IPS-20b (cell line): ENCODE results near the gene GPC5.

Source experiments
- H3K27ac ChIP-seq: one replicate; pipeline ENCODE4 v1.5.1; 2013; ENCODE audit warnings: low read length
- H3K27me3 ChIP-seq: 2 replicates; pipeline ENCODE4 v1.6.1; 2013; ENCODE audit warnings: mild to moderate bottlenecking, low read length, inconsistent platforms; ENCODE audit not compliant: insufficient read depth
- H3K36me3 ChIP-seq: 2 replicates; pipeline ENCODE4 v1.6.1; 2013; ENCODE audit warnings: low read depth, mild to moderate bottlenecking, inconsistent platforms, low read length, moderate library complexity; ENCODE audit not compliant: insufficient read depth
- H3K4me1 ChIP-seq: 2 replicates; pipeline ENCODE4 v1.6.1; 2013; ENCODE audit warnings: mild to moderate bottlenecking, control low read depth, inconsistent platforms, low read length, moderate library complexity; ENCODE audit not compliant: insufficient read depth
- H3K4me3 ChIP-seq: 2 replicates; pipeline ENCODE4 v1.5.1; 2013; ENCODE audit warnings: mild to moderate bottlenecking, low read length, inconsistent platforms
- H3K9ac ChIP-seq: 2 replicates; pipeline ENCODE4 v1.6.1; 2013; ENCODE audit warnings: low read depth, mild to moderate bottlenecking, inconsistent platforms, low read length, moderate library complexity
- H3K9me3 ChIP-seq: 2 replicates; pipeline ENCODE4 v1.6.1; 2013; ENCODE audit warnings: mild to moderate bottlenecking, low read depth, low read length, inconsistent platforms; ENCODE audit not compliant: insufficient read depth

The GPC5 gene

DNA sequence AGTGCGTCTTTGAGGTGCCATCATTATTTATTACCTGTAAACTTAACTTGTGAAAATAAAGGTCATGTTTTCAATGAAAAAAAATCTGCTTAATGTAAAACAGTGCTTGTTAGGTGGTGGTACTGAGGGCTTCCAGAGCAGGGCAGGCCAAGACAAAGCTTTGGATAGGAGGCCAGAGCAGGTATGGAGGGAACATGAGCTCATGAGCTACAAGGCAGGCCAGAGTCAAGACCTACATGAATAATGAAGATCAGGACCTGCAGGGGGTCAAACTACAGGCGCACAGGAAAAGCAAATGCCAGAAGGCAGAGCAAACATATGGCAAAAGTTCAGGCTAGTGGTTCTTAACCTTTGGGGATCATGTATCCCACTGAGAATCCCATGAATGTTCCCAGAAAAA, 343.5 kb downstream of the GPC5 start:
- Histone ChIP-seq H3K36me3 (no peaks in the 10 kb centered on the region), H3K9me3 (no peaks in the 10 kb centered on the region), H3K9ac (no peak overlapping the region), H3K4me1 (no peaks in the 10 kb centered on the region), H3K27me3 (no peaks in the 10 kb centered on the region), H3K27ac (no peak overlapping the region), H3K4me3 (no peak overlapping the region)

DNA sequence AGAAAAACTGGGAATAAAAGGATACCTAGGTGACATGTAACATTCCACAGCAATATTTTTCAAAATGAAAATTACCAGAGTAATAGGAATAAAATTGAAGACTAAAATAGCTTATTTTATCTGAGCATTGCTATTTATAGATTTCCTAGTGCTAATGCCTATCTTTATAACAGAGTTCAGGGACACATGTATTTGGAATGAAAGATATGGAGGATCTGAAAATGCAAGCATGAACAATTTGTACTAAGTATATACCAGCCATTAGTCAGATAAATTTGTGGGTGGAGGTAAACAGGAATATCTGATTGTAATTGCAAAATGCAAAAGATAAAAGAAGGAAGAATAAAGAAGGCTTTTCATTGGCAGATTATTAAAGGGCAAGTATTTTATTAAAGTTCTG, 345.9 kb downstream of the GPC5 start:
- no peaks in the 10 kb centered on the region for H3K27me3 ChIP-seq
- H3K4me3 ChIP-seq, result no peak overlapping the region
- H3K27ac ChIP-seq, result no peak overlapping the region
- H3K4me1 ChIP-seq, result no peaks in the 10 kb centered on the region
- H3K9me3 ChIP-seq, result no peaks in the 10 kb centered on the region
- no peaks in the 10 kb centered on the region for H3K36me3 ChIP-seq
- no peak overlapping the region for H3K9ac ChIP-seq

DNA sequence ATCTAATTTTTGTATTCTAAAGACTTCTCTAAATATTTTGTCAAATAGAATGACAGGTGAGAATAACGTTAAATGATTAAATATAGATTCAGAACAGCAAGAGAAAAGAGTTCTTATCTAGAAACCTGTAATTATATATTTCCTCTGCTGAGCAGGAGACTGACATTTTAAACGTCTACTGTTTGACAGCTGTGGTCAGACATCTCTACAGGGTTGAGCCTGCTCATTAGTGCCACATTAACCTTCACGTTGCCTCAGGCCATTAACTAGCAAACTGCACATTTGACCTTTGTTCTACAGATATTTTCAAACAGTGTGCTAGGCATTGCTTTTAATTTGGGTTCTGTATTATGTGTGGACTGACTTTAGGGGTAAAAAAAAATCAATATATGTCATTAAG, 347.5 kb downstream of the GPC5 start:
- Histone ChIP-seq H3K27me3 (no peaks in the 10 kb centered on the region), H3K36me3 (no peaks in the 10 kb centered on the region), H3K9ac (no peak overlapping the region), H3K4me1 (no peaks in the 10 kb centered on the region), H3K9me3 (no peaks in the 10 kb centered on the region), H3K27ac (no peak overlapping the region), H3K4me3 (no peak overlapping the region)

DNA sequence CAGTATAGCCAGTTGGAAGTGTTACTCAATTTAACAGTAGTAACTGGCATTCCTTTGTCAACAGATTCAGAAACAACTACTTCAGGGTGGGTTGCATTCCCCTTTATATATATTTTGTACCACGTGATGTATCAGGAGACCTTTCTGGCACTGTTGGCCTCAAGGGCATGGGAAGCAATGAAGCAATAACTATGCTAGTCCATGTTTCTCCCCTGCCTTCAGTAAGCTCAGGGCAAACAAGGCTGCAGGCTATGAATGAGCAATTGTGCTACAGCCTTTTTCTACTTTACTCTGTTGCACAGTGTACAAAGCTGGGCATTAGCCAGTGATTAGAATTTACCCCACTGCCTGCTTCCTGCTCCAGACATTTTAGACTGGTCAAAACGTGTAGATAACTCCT, 348.8 kb downstream of the GPC5 start:
- no peak overlapping the region for H3K9ac ChIP-seq
- H3K27ac ChIP-seq, result no peak overlapping the region
- H3K4me3 ChIP-seq, result no peak overlapping the region
- no peaks in the 10 kb centered on the region for H3K9me3 ChIP-seq
- no peaks in the 10 kb centered on the region for H3K27me3 ChIP-seq
- H3K4me1 ChIP-seq, result no peaks in the 10 kb centered on the region
- no peaks in the 10 kb centered on the region for H3K36me3 ChIP-seq

DNA sequence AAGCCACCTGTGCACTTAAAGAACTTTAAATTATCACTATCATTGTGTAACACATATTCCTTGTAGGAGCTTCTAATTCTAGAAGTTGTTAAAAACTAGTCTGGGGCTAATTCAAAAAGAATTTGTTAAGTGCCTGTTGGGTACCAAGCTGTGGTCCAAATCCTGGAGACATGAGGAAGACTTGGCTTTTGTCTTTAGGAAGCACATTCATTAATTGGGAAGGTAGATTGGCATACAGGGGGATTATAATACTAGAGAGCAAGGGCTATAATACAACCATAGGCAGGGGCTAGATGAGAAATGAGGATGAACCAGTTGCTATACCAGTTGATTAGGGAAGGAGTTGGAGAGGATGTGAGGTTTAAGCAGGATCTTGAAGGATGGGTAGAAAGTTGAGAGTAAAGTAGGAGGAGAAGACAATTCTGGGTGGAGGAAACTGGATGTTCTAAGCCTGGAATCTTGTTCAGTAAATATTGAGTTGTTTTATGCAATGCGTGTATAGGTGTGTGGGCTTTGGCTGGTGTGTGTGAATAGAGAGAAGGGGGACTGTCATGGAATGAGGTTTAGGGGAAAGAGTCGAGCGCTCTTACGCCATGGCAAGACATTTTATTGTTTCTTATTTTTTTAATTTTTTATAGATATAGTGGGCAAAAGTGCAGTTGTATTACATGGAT, 350.1 kb downstream of the GPC5 start:
- Histone ChIP-seq H3K4me1 (no peaks in the 10 kb centered on the region), H3K9ac (no peak overlapping the region), H3K4me3 (no peak overlapping the region), H3K36me3 (no peaks in the 10 kb centered on the region), H3K27me3 (no peaks in the 10 kb centered on the region), H3K9me3 (no peaks in the 10 kb centered on the region), H3K27ac (no peak overlapping the region)

DNA sequence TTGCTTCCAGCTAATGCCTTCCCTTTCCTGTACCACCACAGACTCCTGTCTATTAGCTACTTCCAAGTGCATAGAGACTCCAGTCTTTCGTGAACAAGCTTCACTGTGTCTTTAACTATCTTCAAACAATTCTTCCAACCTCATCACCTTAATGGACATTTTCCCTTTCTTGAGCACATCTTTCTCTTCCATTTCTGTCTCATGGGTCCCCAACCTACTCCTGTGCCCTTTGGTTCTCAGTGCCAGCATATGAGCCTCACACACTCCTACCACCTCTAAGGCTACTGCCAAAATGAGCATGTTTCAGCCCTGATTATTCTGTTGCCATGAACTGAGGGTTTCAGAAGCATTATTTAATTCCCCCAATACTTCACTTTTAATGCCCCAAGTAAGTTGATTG, 360.3 kb downstream of the GPC5 start:
- Histone ChIP-seq H3K4me3 (no peak overlapping the region), H3K27ac (no peak overlapping the region), H3K27me3 (no peaks in the 10 kb centered on the region), H3K9ac (no peak overlapping the region), H3K9me3 (no peaks in the 10 kb centered on the region), H3K4me1 (0 out of 2 replicates have a peak, but pooled peaks cover 4% of the 10 kb centered on the region), H3K36me3 (no peaks in the 10 kb centered on the region)

DNA sequence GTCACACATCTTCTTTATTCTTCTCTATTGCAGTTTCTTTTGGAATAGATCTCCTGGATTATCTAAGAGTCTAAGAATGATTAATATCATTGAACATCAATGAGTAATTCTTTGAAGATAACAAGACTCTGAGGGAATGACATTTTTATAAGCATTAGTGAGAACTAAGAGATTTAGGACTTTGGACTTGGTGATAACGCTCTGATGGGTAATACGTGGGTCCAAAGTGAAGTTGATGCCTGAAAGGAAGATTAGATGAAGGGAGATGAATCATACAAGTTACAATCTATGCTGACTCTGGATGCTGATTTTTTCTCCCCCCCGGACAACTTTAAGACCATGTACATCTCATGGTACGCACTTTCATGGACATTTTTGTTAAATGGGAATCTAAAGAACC, 364.5 kb downstream of the GPC5 start:
- Histone ChIP-seq H3K27ac (no peak overlapping the region), H3K4me1 (peaks cover 6% of the 10 kb centered on the region; the same call in 1 of the 2 replicates), H3K27me3 (no peaks in the 10 kb centered on the region), H3K9me3 (no peaks in the 10 kb centered on the region), H3K4me3 (no peak overlapping the region), H3K9ac (no peak overlapping the region), H3K36me3 (no peaks in the 10 kb centered on the region)

DNA sequence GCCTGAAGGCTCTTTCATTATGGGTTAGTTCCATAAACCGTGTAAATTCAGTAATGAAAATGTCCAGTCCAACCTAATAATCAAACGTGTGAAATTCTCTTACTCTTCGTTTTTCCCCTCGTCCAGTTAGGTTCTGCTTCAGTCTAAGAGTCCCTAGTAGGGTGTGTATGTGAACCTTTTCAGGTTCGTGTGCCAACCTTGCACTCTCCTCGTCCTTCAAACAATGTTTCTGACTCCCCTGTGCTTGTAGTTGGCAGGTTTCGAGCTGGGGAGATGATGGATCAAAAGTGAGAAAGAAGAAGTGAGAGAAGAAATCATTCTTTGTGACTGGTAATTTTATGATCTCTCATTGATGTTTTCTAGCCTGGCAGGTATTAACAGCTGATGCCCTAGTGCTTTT, 366.1 kb downstream of the GPC5 start:
- Histone ChIP-seq H3K4me1 (peaks cover 6% of the 10 kb centered on the region; the same call in 1 of the 2 replicates), H3K27me3 (no peaks in the 10 kb centered on the region), H3K27ac (no peak overlapping the region), H3K4me3 (no peak overlapping the region), H3K36me3 (no peaks in the 10 kb centered on the region), H3K9ac (no peak overlapping the region), H3K9me3 (no peaks in the 10 kb centered on the region)

DNA sequence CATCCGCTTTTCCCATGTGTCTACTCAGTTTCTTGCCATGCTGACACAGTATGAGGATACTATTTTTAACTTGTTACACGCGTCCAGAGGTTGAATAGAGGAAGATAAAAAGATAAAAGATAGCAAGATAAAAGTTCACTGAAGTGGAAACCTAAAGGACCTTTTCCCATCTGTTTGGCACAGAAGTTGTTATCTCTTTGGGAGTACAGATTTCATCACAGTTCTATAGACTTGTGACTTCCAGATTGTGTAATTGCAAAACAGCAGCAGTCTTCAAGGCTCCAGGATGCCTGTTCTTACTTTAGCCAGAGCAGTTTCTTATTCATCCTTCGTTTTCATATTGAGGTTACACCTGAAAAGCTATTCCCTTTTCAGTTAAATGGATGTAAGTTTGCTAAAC, 369.2 kb downstream of the GPC5 start:
- H3K36me3 ChIP-seq, result no peaks in the 10 kb centered on the region
- no peak overlapping the region for H3K27ac ChIP-seq
- no peak overlapping the region for H3K4me3 ChIP-seq
- no peaks in the 10 kb centered on the region for H3K27me3 ChIP-seq
- peaks cover 3% of the 10 kb centered on the region; the same call in 1 of the 2 replicates for H3K4me1 ChIP-seq
- H3K9me3 ChIP-seq, result no peaks in the 10 kb centered on the region
- no peak overlapping the region for H3K9ac ChIP-seq

DNA sequence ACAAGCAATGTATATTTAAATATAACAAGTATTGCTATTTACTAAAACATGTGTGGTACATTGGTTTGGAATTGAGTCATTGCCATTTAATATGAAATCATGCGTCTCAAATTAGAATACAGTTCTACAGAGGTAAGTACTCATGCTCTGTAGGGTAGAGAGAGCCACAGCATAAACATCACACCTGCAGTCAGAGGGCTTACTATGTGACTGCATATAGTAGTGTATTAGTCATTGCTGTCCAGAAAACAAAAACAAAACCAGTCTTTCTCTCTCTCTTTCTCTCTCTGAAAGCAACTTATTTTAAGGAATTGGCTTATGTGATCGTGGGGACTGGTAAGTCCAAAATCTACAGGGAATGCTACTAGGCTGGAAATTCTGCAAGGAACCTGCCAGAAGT, 370.3 kb downstream of the GPC5 start:
- H3K36me3 ChIP-seq, result no peaks in the 10 kb centered on the region
- H3K27me3 ChIP-seq, result no peaks in the 10 kb centered on the region
- H3K27ac ChIP-seq, result no peak overlapping the region
- no peak overlapping the region for H3K9ac ChIP-seq
- no peaks in the 10 kb centered on the region for H3K9me3 ChIP-seq
- no peak overlapping the region for H3K4me3 ChIP-seq
- peaks cover 6% of the 10 kb centered on the region; the same call in 1 of the 2 replicates for H3K4me1 ChIP-seq

DNA sequence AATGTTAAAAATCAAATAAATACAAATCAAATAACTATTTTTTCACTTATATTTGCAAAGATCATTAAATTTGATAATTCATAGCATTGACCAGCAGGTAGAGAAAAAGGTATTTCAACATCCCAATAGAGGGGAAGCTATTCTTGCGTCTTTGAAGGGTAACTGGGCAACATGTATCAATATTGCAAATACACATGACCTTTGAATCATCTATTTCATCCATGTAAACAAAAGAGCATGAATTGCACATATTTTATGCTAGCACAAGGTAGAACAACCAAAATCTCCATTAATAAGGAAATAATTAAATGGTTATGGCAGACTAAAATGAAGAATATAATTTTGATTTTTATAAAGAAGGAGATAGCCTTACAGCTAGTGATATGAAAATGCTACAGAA, 372.8 kb downstream of the GPC5 start:
- peaks cover 6% of the 10 kb centered on the region; the same call in 1 of the 2 replicates for H3K4me1 ChIP-seq
- H3K27ac ChIP-seq, result no peak overlapping the region
- H3K4me3 ChIP-seq, result no peak overlapping the region
- H3K36me3 ChIP-seq, result no peaks in the 10 kb centered on the region
- H3K9ac ChIP-seq, result no peak overlapping the region
- H3K9me3 ChIP-seq, result no peaks in the 10 kb centered on the region
- no peaks in the 10 kb centered on the region for H3K27me3 ChIP-seq

DNA sequence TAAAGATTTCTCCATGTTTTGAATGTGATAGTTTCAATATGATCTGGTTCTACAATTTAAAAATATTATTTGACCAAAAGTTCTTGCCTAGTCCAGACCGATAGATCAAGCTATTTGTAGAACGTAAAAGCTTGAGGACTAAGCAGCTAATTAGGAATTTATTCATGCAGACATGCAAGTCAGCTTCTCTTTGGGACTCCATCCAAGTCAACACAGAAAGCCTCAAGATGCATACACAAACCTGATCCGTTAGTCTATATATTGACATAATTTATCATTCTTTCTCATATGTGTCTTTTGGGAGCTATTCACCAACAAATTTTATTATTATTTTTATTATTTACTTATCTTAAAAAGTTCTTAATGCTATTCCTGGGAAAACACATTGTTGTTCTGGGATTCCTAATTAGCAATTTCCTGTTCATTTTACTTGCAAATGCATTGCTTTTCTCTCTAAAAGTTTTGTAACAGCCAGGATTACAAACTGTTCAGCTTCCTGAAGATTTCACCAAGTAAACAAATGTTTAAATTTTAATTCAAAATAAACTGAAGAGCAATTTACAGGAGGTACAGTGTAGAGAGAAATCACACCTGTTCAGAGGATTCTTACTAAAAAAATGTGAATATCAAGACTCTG, 375.3 kb downstream of the GPC5 start:
- Histone ChIP-seq H3K4me1 (peaks cover 4% of the 10 kb centered on the region; the same call in 1 of the 2 replicates), H3K27ac (no peak overlapping the region), H3K9me3 (no peaks in the 10 kb centered on the region), H3K4me3 (no peak overlapping the region), H3K27me3 (no peaks in the 10 kb centered on the region), H3K9ac (no peak overlapping the region), H3K36me3 (no peaks in the 10 kb centered on the region)
